Measurements from ENCODE around the gene SIMC1. TPM values are rescaled to one million over a fixed set of nuclear protein-coding genes. Genes with fewer than 3 reads are reported as not detected.

The SIMC1 gene
- total RNA-seq, 1 donor from 2014 or later = 19.7 TPM

GRCh38 chr5:176342158-176342483, 103.9 kb downstream of the SIMC1 start:
- no peak for TF ChIP-seq CTCF (IDR thresholded peaks at IDR 0.05)
- H3K27me3 Mint-ChIP-seq (ENCODE audit: unreplicated experiment) = no peaks in the 10 kb centered on the region
- H3K9me3 Mint-ChIP-seq (ENCODE audit: unreplicated experiment) = no peaks in the 10 kb centered on the region
- H3K4me3 Mint-ChIP-seq (ENCODE audit: unreplicated experiment) = no peak overlapping the region
- no peak overlapping the region for H3K27ac Mint-ChIP-seq (ENCODE audit: unreplicated experiment)
- no peaks in the 10 kb centered on the region for H3K4me1 Mint-ChIP-seq (ENCODE audit: unreplicated experiment)
- peaks cover 40% of the 10 kb centered on the region for H3K36me3 Mint-ChIP-seq (ENCODE audit: unreplicated experiment)
- DNase-seq (ENCODE audit: extremely low spot score, unreplicated experiment) = no peak

GRCh38 chr5:176342766-176343458, 104.7 kb downstream of the SIMC1 start:
- H3K4me1 Mint-ChIP-seq (ENCODE audit: unreplicated experiment) = no peaks in the 10 kb centered on the region
- no peak for TF ChIP-seq CTCF (IDR thresholded peaks at IDR 0.05)
- H3K9me3 Mint-ChIP-seq (ENCODE audit: unreplicated experiment) = no peaks in the 10 kb centered on the region
- H3K27ac Mint-ChIP-seq (ENCODE audit: unreplicated experiment) = no peak overlapping the region
- peaks cover 40% of the 10 kb centered on the region for H3K36me3 Mint-ChIP-seq (ENCODE audit: unreplicated experiment)
- DNase-seq (ENCODE audit: extremely low spot score, unreplicated experiment) = no peak
- H3K4me3 Mint-ChIP-seq (ENCODE audit: unreplicated experiment) = no peak overlapping the region
- H3K27me3 Mint-ChIP-seq (ENCODE audit: unreplicated experiment) = no peaks in the 10 kb centered on the region

GRCh38 chr5:176350416-176350815, 112.2 kb downstream of the SIMC1 start:
- H3K27ac Mint-ChIP-seq (ENCODE audit: unreplicated experiment) = no peak overlapping the region
- no peak for DNase-seq (ENCODE audit: extremely low spot score, unreplicated experiment)
- peaks cover 71% of the 10 kb centered on the region for H3K36me3 Mint-ChIP-seq (ENCODE audit: unreplicated experiment)
- no peak for TF ChIP-seq CTCF (IDR thresholded peaks at IDR 0.05)
- no peaks in the 10 kb centered on the region for H3K4me1 Mint-ChIP-seq (ENCODE audit: unreplicated experiment)
- no peaks in the 10 kb centered on the region for H3K9me3 Mint-ChIP-seq (ENCODE audit: unreplicated experiment)
- H3K27me3 Mint-ChIP-seq (ENCODE audit: unreplicated experiment) = no peaks in the 10 kb centered on the region
- no peak overlapping the region for H3K4me3 Mint-ChIP-seq (ENCODE audit: unreplicated experiment)

GRCh38 chr5:176352116-176352878, 114.1 kb downstream of the SIMC1 start:
- no peak overlapping the region for H3K4me3 Mint-ChIP-seq (ENCODE audit: unreplicated experiment)
- no peaks in the 10 kb centered on the region for H3K9me3 Mint-ChIP-seq (ENCODE audit: unreplicated experiment)
- peaks cover 59% of the 10 kb centered on the region for H3K36me3 Mint-ChIP-seq (ENCODE audit: unreplicated experiment)
- DNase-seq (ENCODE audit: extremely low spot score, unreplicated experiment) = no peak
- H3K27ac Mint-ChIP-seq (ENCODE audit: unreplicated experiment) = no peak overlapping the region
- TF ChIP-seq CTCF (IDR thresholded peaks at IDR 0.05) = no peak
- H3K4me1 Mint-ChIP-seq (ENCODE audit: unreplicated experiment) = no peaks in the 10 kb centered on the region
- H3K27me3 Mint-ChIP-seq (ENCODE audit: unreplicated experiment) = no peaks in the 10 kb centered on the region

GRCh38 chr5:176353533-176353932, 115.3 kb downstream of the SIMC1 start:
- Mint-ChIP-seq H3K36me3 (ENCODE audit: unreplicated experiment) (peaks cover 57% of the 10 kb centered on the region), H3K4me3 (ENCODE audit: unreplicated experiment) (no peak overlapping the region), H3K27ac (ENCODE audit: unreplicated experiment) (no peak overlapping the region), H3K4me1 (ENCODE audit: unreplicated experiment) (peaks cover 5% of the 10 kb centered on the region), H3K9me3 (ENCODE audit: unreplicated experiment) (no peaks in the 10 kb centered on the region), H3K27me3 (ENCODE audit: unreplicated experiment) (no peaks in the 10 kb centered on the region)
- no peak for DNase-seq (ENCODE audit: extremely low spot score, unreplicated experiment)
- TF ChIP-seq CTCF (IDR thresholded peaks at IDR 0.05) = no peak

All from osteocyte (in vitro differentiated cells).